Measurements from ENCODE around the gene NTRK1.

DNA sequence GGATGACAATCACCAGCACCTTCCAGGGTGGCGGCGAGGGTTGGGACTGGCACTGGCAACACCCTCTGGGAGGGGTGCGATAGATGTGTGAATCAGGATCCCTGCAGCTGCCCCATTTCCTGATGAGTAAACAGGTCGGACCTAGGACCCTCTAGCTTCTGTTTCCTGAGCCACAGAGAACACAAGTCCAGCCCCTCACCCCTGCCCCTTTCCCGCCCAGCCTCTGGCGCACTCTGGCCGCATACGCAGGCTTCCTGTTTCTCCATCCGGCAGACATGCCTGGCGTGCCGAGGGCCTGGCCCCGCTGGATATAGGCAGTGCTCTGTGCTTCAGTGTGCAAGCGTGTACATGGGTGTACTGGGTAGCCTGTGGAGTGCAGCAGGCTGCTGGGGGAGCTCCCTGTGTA is 37.5 kb downstream of the NTRK1 start:
- TF ChIP-seq, protein P1, sequence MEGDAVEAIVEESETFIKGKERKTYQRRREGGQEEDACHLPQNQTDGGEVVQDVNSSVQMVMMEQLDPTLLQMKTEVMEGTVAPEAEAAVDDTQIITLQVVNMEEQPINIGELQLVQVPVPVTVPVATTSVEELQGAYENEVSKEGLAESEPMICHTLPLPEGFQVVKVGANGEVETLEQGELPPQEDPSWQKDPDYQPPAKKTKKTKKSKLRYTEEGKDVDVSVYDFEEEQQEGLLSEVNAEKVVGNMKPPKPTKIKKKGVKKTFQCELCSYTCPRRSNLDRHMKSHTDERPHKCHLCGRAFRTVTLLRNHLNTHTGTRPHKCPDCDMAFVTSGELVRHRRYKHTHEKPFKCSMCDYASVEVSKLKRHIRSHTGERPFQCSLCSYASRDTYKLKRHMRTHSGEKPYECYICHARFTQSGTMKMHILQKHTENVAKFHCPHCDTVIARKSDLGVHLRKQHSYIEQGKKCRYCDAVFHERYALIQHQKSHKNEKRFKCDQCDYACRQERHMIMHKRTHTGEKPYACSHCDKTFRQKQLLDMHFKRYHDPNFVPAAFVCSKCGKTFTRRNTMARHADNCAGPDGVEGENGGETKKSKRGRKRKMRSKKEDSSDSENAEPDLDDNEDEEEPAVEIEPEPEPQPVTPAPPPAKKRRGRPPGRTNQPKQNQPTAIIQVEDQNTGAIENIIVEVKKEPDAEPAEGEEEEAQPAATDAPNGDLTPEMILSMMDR (conservative IDR thresholded peaks at IDR 0.05; ENCODE audit: low read depth, low read length): no peak
- TF ChIP-seq POLR2A (IDR thresholded peaks at IDR 0.05; ENCODE audit: low read depth, low read length): no peak
- TF ChIP-seq MAZ (IDR thresholded peaks at IDR 0.05; ENCODE audit: borderline replicate concordance, low read depth, low read length): peak; percentile 30; the same call in 1 of the 2 replicates
- TF ChIP-seq MAFK (IDR thresholded peaks at IDR 0.05; ENCODE audit: low read depth, low read length): no peak
- no peak for TF ChIP-seq NFE2L2 (IDR thresholded peaks at IDR 0.05; ENCODE audit: low read depth, low read length)
- no peak for TF ChIP-seq RAD21 (IDR thresholded peaks at IDR 0.05; ENCODE audit: low read length)
- no peak for TF ChIP-seq CEBPB (IDR thresholded peaks at IDR 0.05; ENCODE audit: low read depth, low read length)
- no peak for TF ChIP-seq RCOR1 (IDR thresholded peaks at IDR 0.05; ENCODE audit: insufficient replicate concordance, low read length)
